ENCODE data around the gene NCK2.

NCK2 gene

DNA sequence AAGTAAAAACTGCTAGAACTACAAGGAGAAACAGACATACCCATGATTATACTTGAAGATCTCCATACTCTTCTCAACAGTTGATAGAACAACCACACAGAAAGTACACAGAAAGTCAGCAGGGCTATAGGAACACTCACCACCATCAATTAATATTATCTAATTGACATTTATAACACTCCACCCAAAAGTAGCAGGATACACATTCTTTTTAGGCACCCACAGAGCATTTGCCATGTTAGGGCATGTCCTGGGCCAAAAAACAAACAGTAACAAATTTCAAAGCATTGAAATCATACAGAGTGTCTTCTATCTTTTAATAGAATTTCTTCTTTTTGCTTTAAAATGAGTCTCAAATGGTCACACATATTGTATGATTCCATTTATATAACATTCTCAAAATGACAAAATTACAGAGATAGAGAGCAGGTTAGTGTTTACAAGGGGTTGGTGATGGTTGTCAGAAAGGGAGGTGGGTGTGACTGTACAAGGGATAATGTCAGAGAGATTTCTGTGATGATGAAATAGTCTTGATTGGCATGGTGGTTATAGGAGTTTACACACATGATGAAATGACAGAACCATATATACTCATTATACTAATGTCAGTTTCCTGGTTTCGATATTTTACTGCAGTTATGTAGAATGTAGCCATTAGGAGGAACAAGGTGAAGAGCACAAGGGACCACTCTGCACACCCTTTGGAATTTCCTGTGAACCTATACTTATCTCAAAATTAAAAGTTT, 82.8 kb downstream of the NCK2 start:
- TF ChIP-seq, protein P1, sequence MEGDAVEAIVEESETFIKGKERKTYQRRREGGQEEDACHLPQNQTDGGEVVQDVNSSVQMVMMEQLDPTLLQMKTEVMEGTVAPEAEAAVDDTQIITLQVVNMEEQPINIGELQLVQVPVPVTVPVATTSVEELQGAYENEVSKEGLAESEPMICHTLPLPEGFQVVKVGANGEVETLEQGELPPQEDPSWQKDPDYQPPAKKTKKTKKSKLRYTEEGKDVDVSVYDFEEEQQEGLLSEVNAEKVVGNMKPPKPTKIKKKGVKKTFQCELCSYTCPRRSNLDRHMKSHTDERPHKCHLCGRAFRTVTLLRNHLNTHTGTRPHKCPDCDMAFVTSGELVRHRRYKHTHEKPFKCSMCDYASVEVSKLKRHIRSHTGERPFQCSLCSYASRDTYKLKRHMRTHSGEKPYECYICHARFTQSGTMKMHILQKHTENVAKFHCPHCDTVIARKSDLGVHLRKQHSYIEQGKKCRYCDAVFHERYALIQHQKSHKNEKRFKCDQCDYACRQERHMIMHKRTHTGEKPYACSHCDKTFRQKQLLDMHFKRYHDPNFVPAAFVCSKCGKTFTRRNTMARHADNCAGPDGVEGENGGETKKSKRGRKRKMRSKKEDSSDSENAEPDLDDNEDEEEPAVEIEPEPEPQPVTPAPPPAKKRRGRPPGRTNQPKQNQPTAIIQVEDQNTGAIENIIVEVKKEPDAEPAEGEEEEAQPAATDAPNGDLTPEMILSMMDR (IDR thresholded peaks at IDR 0.05; ENCODE audit: insufficient read depth, low read length, missing control alignments) = no peak
- ChIA-PET CTCF (no interaction called here), POLR2A (no interaction called here)
- DNase-seq (ENCODE audit: low read depth, low spot score) = no peak
- H3K4me3 ChIP-seq (ENCODE audit: low read depth, low read length) = no peak overlapping the region

DNA sequence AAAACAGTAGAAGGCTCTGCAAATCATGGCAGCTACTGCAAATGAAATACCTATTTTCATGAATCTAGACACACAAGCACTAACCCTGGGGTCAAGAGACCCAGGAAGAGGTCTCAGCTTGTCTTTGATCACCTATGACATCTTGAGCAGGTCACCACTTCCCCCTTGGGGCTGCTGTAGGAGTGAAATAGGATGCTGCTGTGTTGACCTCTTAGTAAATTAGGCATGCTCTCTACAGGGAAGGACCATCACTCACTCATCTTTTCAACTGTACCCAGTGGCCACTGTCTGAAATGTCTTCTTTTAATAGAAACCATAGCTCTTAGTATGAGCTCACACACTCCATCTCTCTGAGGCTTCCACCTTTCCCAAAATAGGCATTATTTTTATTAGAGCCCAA, 83.8 kb downstream of the NCK2 start:
- TF ChIP-seq, protein P1 (IDR thresholded peaks at IDR 0.05; ENCODE audit: insufficient read depth, low read length, missing control alignments) = no peak
- DNase-seq (ENCODE audit: low read depth, low spot score) = no peak
- POLR2A ChIA-PET = no interaction called here
- CTCF ChIA-PET = no interaction called here
- no peak overlapping the region for H3K4me3 ChIP-seq (ENCODE audit: low read depth, low read length)

DNA sequence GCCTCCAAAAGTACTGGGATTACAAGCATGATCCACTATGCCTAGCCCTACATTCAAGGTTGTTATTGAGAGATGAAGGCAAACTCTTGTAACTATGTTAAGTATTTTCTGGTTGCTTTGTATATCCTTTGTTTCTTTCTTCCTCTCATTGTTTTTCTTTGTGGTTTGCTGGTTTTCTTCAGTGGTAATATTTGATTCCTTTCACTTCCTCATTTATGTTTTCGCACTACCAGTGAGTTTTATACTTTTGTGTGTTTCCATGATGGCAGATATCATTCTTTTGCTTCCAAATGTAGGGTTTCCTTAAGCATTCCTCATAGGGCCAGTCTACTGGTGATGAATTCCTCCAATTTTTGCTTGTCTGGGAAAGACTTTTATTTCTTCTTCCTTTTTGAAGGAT, 90.2 kb downstream of the NCK2 start:
- no peak for DNase-seq (ENCODE audit: low read depth, low spot score)
- POLR2A ChIA-PET = no interaction called here
- no peak overlapping the region for H3K4me3 ChIP-seq (ENCODE audit: low read depth, low read length)
- CTCF ChIA-PET = interaction anchor here (1.1 kb wide), 1 partner anchor 24 kb away, joined by 3 read pairs; no protein-coding TSS in a partner anchor
- TF ChIP-seq, protein P1 (IDR thresholded peaks at IDR 0.05; ENCODE audit: insufficient read depth, low read length, missing control alignments) = no peak

DNA sequence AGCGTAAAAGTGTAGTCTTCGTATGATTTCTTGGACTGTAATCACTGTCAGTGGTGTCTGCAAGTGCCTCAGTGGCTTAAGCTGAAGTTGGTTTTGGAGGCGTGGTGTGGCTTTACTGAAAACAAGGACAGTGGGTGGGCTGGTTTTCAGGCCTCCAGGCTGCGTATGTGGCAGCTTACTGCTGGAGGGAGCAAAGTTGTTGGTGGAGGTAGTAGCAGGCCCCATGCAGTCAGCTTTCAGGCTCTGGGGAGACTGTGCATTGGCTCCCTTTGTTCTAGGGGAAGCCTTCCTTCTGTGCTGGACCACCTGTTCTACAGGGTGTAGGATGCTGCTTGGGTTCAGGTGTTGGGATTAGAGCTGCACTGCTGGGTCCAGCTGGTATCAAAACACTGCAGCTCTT, 91.6 kb downstream of the NCK2 start:
- ChIA-PET POLR2A (no interaction called here), CTCF (no interaction called here)
- TF ChIP-seq, protein P1 (IDR thresholded peaks at IDR 0.05; ENCODE audit: insufficient read depth, low read length, missing control alignments) = no peak
- no peak for DNase-seq (ENCODE audit: low read depth, low spot score)
- no peak overlapping the region for H3K4me3 ChIP-seq (ENCODE audit: low read depth, low read length)

DNA sequence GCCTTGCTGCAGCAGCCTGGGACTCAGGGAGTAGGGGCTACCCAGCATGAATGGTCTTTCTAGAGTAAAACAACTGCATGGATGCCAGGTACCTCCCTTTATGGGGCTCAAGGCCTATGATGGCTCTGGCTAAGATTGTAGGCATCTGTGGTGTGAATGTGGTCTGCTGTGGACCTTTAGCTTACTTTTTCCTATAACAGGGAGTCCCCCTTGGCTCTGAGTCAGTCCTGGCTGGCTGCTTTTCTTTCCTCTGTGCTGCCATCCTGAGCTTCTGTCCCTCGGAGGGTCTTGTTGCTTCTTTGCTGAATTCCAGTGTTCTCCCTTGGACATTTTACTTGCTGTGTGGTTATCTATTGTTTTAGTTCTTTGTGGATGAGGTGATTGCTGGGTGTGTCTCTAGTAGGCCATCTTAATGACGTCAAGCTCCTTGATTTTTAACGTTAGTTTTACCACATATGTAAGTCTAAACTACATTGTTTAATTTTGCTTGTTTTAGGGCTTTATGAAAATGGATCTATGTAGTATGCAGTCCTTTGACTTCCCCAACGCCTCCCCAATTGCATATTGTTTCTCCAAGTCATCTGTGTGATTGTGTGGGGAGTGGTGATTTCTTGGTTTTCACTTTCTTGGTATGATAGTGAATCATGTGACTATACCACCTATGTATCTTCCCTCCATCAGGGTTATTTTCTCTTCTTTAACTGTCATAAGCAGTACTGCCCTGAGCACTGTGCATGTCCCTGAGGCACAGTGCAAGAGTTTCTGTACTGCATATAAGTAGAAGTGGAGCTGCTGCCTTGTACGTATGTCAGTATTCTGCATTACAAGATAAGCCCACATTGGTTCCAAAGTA, 92.4 kb downstream of the NCK2 start:
- POLR2A ChIA-PET = no interaction called here
- no peak overlapping the region for H3K4me3 ChIP-seq (ENCODE audit: low read depth, low read length)
- CTCF ChIA-PET = no interaction called here
- TF ChIP-seq, protein P1 (IDR thresholded peaks at IDR 0.05; ENCODE audit: insufficient read depth, low read length, missing control alignments) = no peak
- DNase-seq (ENCODE audit: low read depth, low spot score) = no peak

DNA sequence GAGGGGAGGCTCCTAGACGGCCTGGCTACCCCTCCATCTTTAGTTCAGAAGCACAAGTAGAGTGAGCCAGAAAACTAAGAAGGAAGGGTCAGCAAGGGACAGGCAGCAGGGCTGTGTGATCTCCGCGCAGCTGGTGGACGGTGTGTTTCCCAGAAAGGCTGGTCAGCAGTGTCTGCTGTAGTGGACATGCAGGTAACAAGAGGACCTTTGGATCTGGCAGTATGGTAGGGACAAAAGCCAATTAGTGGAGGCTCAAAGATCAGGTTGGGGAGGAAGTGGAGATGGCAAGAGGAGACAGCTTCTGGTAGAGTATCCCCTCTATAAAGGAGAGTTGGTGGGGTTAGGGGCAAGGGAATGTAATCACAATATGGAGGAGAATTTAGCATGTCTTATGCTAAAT, 95.1 kb downstream of the NCK2 start:
- ChIA-PET POLR2A (no interaction called here), CTCF (no interaction called here)
- no peak for DNase-seq (ENCODE audit: low read depth, low spot score)
- no peak overlapping the region for H3K4me3 ChIP-seq (ENCODE audit: low read depth, low read length)
- TF ChIP-seq, protein P1 (IDR thresholded peaks at IDR 0.05; ENCODE audit: insufficient read depth, low read length, missing control alignments) = no peak

All from AG04449 (cell line).